ENCODE data around the gene TRIP6.

GRCh38 chr7:100837099-100837836, 29.9 kb upstream of the TRIP6 start:
- TF ChIP-seq, protein P1, sequence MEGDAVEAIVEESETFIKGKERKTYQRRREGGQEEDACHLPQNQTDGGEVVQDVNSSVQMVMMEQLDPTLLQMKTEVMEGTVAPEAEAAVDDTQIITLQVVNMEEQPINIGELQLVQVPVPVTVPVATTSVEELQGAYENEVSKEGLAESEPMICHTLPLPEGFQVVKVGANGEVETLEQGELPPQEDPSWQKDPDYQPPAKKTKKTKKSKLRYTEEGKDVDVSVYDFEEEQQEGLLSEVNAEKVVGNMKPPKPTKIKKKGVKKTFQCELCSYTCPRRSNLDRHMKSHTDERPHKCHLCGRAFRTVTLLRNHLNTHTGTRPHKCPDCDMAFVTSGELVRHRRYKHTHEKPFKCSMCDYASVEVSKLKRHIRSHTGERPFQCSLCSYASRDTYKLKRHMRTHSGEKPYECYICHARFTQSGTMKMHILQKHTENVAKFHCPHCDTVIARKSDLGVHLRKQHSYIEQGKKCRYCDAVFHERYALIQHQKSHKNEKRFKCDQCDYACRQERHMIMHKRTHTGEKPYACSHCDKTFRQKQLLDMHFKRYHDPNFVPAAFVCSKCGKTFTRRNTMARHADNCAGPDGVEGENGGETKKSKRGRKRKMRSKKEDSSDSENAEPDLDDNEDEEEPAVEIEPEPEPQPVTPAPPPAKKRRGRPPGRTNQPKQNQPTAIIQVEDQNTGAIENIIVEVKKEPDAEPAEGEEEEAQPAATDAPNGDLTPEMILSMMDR (IDR thresholded peaks at IDR 0.05): no peak
- TF ChIP-seq POLR2A (IDR thresholded peaks at IDR 0.05): peak; percentile 23 to 67 (median 66)
